RKO (cell line): ENCODE results near the gene LPCAT3.
"Not testable (repeated sequence)": the region's sequence is repeated elsewhere in the genome, so short reads cannot be mapped to it uniquely, and the experiment has no call there.

Experiments used
- DNase-seq: peaks from one replicate; pipeline ENCODE4 v3.0.0-alpha.2; 2016; ENCODE audit warnings: low spot score

Gene LPCAT3

DNA sequence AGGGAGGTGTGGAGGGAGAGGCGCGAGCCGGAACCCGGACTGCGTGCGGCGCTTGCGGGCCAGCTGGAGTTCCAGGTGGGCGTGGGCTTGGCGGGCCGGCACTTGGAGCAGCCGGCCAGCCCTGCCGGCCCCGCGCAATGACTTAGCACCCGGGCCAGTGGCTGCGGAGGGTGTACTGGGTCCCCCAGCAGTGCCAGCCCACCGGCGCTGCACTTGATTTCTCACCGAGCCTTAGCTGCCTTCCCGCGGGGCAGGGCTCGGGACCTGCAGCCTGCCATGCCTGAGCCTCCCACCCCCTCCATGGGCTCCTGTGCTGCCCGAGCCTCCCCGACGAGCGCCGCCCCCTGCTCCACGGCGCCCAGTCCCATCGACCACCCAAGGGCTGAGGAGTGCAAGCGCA, 19.1 kb upstream of the LPCAT3 start:
- not testable (repeated sequence) for DNase-seq

DNA sequence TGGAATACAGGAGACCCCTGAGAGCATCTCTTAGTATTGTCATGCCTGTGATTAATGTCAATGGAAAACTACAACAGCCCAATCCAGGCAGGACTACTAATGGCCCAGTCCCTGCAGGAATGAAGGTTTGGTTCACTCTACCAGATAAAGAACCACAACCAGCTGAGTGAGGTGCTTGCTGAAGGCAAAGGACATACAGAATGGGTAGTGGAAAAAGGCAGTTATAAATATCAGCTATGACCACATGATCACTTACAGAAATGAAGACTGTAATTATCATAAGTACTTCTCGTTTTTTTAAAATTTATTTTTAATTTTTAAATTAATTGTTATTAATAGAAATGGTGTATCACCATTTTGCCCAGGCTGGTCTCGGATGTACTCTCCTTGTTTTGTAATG, 17.2 kb upstream of the LPCAT3 start:
- DNase-seq: no peak

GRCh38 chr12:7034464-7034863, 16.2 kb upstream of the LPCAT3 start:
- DNase-seq: no peak

DNA sequence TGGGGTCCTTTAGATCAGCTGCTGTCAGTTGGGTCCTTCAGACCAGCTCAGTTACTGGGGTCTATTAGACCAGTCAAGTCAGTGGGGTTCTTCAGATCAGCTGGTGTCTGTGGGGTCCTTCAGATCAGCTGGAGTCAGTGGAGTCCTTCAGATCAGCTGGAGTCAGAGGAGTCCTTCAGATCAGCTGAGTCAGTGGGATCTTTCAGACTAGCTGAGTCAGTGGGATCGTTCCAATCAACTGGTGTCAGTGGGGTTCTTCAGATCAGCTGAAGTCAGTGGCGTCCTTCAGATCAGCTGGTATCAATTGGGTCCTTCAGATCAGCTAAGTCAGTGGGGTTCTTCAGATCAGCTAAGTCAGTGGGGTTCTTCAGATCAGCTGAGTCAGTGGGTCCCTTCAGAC, 14.7 kb upstream of the LPCAT3 start:
- no peak for DNase-seq

DNA sequence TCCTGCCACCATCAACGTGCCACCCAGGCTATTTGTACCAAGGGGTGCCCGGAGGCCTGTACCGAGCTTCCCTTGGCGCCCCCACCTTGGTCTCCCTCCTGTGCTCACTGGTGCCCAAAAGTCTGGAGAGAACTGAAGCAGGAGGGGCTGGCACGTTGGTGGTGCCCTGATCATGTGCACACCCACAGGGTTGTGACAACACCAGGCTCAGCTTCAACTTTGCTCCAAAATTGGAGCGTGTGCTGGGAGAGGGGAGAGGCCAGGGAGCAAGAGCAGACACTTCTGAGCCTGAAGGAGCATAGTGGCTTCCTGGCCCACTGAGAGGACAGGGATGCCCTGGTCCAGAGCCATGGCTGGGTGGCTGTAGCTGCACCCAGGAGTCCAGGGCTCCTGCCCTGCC, 13.0 kb upstream of the LPCAT3 start:
- no peak for DNase-seq

- DNase-seq: no peak
These were observed 8.6 kb upstream of the LPCAT3 start for GRCh38 chr12:7026854-7027253.

DNA sequence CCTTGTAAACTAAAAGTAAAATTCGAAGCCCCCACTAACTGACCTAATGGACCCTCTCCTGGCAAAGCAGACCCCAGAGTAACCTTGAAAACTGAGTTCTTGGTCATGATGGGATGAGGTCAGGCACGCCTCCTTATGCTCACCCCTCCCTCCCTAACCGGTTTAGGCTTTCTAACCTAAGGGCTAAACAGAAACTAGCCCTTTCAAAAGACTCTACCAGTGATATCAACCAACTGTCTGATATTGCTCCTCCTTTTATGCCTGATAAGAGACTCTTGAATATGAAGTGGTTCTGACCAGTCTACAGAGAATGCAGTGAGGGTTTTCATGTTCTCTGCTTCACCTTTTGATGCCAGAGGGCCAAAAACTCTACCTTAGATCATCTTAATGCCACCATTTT, 4.8 kb upstream of the LPCAT3 start:
- DNase-seq: no peak

- no peak for DNase-seq
These were observed 3.7 kb upstream of the LPCAT3 start for GRCh38 chr12:7021956-7022355.

- DNase-seq: no peak
These were observed 830 bp upstream of the LPCAT3 start for GRCh38 chr12:7019043-7019569.

DNA sequence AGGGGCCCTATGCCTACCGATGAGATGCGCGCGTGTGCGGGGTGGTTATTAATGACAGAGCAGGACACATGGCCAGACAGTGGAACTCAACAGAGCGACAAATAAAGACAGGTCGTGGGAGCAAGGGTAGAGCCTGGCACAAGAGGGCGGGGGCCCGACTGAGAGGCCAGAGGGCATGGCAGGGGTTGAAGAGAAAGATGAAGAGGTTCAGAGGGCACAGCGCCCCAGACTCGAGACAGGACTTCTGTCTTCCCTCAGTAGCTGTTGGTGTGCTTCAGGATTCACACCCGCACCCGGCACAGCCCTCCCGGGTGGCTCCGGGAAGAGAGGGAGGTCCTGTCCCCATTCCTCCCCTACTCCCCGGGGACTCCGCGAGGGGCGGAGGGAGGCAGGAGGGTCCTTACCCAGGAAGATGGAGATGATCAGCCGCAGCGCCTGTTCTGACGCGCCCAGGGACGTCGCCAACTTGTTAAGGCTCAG, 366 bp downstream of the LPCAT3 start:
- DNase-seq: peak; percentile 48

DNA sequence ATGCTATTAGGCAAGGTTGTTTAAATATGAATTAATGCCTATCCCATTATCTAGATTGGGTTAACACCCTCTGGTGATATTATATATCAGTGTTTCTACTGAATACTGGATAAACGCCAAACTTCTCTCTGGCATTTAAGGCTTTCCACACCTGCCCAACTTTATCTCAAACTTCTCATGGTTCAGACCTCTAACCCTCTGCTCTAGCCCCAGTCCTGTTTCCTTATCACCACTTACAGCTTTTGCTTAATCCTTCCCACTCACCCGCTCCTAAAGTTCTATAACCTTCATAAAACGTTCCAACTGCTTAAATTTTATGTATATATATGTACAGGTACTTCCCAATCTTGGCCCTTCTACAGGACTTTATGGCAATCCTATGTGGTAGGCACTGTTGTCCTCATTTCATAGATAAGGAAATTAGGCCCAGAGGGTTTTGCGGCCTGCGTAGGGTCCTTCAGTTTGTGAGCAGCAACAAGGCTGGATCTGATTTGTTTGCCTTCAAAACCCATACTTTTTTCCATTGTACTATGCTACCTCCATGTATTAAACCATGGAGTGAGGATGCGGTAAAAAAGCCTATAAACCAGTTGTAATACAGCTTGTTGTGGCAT, 1.2 kb downstream of the LPCAT3 start:
- DNase-seq: no peak

DNA sequence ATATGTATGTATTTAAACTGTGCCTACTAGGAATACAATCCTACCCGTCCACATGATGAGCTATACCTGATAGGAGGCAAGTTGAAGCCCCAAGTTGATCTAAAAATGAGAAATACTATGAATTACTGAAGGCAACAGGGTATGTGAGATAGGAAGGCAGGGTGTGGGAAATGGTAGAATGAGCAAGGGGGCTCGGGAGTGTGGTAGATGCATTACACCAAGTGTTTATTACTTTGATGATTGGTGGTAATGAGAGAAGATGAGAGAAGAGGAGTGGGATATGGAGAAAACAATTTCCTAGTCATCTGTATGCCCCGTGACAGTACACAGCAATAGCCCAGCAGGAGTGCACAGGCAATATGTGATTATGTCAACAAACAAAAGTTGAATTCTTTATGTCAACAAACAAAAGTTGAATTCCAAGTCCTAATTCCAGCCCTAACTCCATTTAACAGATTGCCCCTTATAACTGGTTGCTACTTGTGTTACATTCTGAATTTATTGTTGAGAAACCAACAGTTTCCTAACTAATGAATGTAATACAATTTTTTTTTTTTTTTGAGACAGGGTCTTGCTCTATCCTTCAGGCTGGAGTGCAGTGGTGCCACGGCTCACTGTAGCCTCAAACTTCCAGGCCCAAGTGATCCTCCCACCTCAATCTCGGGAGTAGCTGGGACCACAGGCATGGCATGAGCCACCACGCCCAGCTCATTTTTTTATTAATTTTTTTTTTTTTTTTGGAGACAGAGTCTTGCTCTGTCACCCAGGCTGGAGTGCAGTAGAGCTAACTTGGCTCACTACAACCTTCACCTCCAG, 2.5 kb downstream of the LPCAT3 start:
- no peak for DNase-seq

GRCh38 chr12:7013101-7013500, 5.2 kb downstream of the LPCAT3 start:
- no peak for DNase-seq

DNA sequence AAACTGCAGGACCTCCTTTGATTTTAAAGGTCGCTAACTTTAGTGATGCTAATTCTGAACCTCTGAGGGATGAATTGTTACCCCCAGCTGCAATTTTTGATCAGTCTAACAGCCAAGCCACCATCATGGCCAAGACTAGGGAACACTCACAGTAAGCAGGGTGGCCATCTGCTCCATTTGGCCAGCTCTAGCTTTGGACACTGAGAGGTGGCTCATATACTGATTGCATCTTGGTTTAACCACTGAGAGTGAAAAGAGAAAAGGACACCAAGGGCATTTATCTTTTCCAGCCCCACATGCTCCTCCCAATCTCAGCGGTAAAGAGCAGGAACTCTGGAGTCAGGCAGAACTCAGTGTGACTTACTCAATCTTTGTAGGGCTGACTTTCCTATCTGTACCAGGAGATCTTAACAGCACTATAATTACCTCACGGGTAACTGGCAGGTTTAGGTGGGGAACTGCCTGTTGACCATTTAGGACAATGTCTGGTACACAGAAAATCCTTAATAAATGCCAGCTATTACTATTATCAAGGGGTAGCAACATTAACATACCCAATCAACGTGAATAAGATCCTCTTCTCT, 6.2 kb downstream of the LPCAT3 start:
- DNase-seq: no peak

DNA sequence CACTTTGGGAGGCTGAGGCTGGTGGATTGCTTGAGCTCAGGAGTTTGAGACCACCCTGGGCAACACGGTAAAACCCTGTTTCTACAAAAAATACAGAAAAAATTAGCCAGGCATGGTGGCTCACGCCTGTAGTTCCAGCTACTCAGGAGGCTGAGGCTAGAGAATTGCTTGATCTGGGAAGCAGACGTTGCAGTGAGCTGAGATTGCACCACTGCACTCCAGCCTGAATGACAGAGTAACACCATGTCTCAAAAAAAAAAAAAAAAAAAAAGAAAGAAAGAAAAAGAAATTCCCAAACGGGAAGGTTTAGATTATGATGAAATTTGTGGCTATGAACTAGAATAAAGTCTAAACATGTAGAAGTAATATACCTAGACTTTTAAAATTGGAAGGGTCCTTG, 6.9 kb downstream of the LPCAT3 start:
- not testable (repeated sequence) for DNase-seq

DNA sequence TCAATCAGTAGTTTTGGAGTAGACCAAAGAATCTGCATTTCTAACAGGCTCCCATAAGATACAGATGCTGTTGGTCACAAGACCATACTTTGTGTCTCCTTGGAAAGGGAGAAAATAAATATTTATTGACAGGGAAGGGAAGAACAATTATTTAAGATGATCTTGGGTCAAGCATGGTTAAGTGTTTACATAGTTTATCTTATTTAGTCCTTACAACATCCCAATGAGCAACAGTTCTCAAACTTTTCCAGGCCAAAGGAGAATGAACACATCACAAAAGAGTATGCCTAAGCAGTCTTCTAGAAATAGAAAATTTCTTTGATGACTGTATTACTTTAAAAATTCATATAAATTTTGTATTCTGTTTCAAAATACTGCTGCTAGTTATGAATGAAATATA, 8.8 kb downstream of the LPCAT3 start:
- DNase-seq: no peak

GRCh38 chr12:7008864-7009263, 9.4 kb downstream of the LPCAT3 start:
- no peak for DNase-seq

DNA sequence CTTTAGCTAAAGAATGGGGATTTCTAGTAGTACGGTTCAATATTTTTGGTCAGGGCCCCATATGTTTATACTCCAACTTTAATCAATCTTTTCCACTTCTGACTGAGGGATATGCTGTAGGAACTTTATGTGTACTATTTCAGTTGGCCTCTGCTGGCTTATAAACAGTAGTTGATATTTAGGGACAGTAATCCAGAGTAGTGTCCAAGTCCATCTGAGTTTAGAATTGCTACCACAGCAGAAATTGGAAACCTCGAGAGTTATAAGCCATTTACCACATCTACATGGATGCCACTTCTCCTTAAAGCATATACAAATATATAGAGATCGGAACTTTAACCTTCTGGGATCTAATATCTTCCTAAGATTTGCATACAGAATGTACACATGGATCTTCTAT, 11.6 kb downstream of the LPCAT3 start:
- DNase-seq: no peak

- DNase-seq: no peak
These were observed 13.0 kb downstream of the LPCAT3 start for GRCh38 chr12:7005311-7005710.

DNA sequence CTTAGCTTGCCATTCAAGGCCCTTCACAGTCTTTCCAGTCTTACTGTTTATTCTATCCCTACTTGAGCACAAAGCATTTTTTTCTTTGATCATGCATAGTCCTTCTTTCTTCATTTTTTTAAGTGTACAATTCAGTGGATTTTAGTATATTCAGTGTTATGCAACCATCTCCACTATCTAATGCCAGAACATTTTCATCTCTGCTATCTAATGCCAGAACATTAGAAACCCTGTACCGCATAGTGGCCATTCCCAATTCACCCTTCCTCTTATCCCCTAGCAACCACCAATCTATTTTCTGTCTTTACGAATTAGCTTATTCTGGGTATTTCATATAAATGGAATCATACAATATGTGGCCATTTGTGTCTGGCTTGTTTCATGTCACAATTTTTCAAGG, 13.4 kb downstream of the LPCAT3 start:
- DNase-seq: no peak

GRCh38 chr12:7004287-7004803, 13.9 kb downstream of the LPCAT3 start:
- no peak for DNase-seq

DNA sequence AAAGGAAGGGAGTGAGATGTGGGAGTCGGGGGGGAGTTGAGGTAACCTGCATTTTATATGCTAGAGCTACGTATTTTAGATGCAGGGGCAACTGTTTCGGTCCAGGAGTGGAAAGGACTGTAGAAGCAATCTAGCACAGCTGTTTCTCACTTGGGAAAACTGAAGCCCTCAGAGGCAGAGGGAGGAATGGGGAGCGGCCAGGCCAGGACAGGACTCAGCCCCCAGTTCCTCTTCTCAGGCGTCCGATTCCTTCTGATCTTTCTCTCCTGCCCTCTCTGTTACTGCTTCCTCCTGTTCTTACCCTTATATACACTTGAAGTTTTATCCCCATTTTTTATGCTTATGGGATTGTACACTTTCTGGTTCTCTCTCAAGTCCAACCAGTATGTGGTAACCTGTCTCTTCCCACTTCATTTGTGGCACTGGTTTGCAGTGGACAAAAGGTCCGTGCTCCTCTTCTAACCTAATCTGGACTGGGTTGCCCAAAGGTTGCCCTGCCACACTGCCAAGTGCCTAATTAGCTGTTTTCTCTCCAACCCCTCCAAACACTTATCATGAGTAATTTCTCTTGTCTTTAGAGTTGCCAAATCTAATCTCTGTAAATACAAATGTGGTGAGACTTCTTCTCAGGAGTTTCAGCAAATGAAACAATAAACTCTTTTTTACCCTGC, 16.2 kb downstream of the LPCAT3 start:
- no peak for DNase-seq
